HEK293 (cell line): ENCODE measurements around the gene SPATA7.

Source experiments
- CTCF ChIA-PET: fragments of 350-600 bp; formaldehyde crosslinking; extraction: SDS; loops from one replicate; lab custom pipeline; 2021; ENCODE audit warnings: antibody characterized with exemption; lab: Yijun Ruan, JAX
- POLR2A ChIA-PET: fragments of 300-600 bp; formaldehyde crosslinking; extraction: SDS; loops from one replicate; lab custom pipeline; 2020; ENCODE audit warnings: antibody characterized with exemption, inconsistent platforms; lab: Yijun Ruan, JAX
- H3K27ac ChIP-seq: fragments of 200-500 bp; sonication (Bioruptor generic); 2 replicates; pipeline ENCODE4 v1.5.1; 2014; ENCODE audit warnings: low read depth, low read length, control low read depth, inconsistent platforms; ENCODE audit errors: extremely low read depth
- H3K36me3 ChIP-seq, 2 experiments: fragments of 200-500 bp in 1 of 2; sonication (Bioruptor generic) in 1 of 2; 1 replicate in 1 of 2; 2 replicates in 1 of 2; pipeline ENCODE4 v1.5.1; 2014 to 2017; ENCODE audit warnings: inconsistent platforms in 2 of 2, low read length in 2 of 2; ENCODE audit not compliant: control insufficient read depth in 2 of 2, insufficient read depth in 1 of 2
- H3K4me1 ChIP-seq: fragments of 200-500 bp; sonication (Bioruptor generic); 2 replicates; pipeline ENCODE4 v1.5.1; 2014; ENCODE audit warnings: mild to moderate bottlenecking, low read length, inconsistent platforms; ENCODE audit not compliant: control insufficient read depth, insufficient read depth
- H3K4me3 ChIP-seq: 2 replicates; pipeline ENCODE4 v1.5.1; 2011; ENCODE audit warnings: low read depth, mild to moderate bottlenecking, control low read depth, low read length, moderate library complexity
- H3K9me3 ChIP-seq: fragments of 200-500 bp; sonication (Bioruptor generic); 2 replicates; pipeline ENCODE4 v1.5.1; 2014; ENCODE audit warnings: low read depth, low read length, inconsistent platforms; ENCODE audit not compliant: control insufficient read depth, insufficient read depth
- HOXC10 ChIP-seq: sonication (generic); formaldehyde crosslinking; IDR thresholded peaks from 2 replicates; pipeline ENCODE4 v1.8.1; 2023; ENCODE audit warnings: mild to moderate bottlenecking, missing genetic modification reagents
- MYNN ChIP-seq: fragments of 450-650 bp; formaldehyde crosslinking; IDR thresholded peaks from 2 replicates; pipeline ENCODE4 v1.5.1; 2016; ENCODE audit warnings: missing biosample characterization, missing genetic modification characterization, borderline replicate concordance
- OSR2 ChIP-seq: fragments of 450-650 bp; formaldehyde crosslinking; IDR thresholded peaks from 2 replicates; pipeline ENCODE4 v1.5.1; 2016; ENCODE audit warnings: missing biosample characterization, missing genetic modification characterization
- SP2 ChIP-seq: fragments of 450-650 bp; formaldehyde crosslinking; IDR thresholded peaks from 2 replicates; pipeline ENCODE4 v1.5.1; 2016; ENCODE audit warnings: missing biosample characterization, missing genetic modification characterization
- ZBTB11 ChIP-seq: fragments of 450-650 bp; formaldehyde crosslinking; conservative IDR thresholded peaks from 2 replicates; pipeline ENCODE4 v1.5.1; 2016; ENCODE audit warnings: low read depth, missing biosample characterization, missing genetic modification characterization
- ZBTB48 ChIP-seq: fragments of 450-650 bp; formaldehyde crosslinking; IDR thresholded peaks from 2 replicates; pipeline ENCODE4 v1.5.1; 2016; ENCODE audit warnings: missing biosample characterization, missing genetic modification characterization
- ZNF148 ChIP-seq: fragments of 450-650 bp; formaldehyde crosslinking; IDR thresholded peaks from 2 replicates; pipeline ENCODE4 v1.5.0; 2017; ENCODE audit warnings: missing biosample characterization, missing genetic modification characterization, borderline replicate concordance
- ZNF16 ChIP-seq: fragments of 450-650 bp; formaldehyde crosslinking; IDR thresholded peaks from 2 replicates; pipeline ENCODE4 v1.5.1; 2016; ENCODE audit warnings: low read depth, missing biosample characterization, missing genetic modification characterization
- ZNF223 ChIP-seq: fragments of 450-650 bp; formaldehyde crosslinking; IDR thresholded peaks from 2 replicates; pipeline ENCODE4 v1.5.1; 2016; ENCODE audit warnings: missing biosample characterization, missing genetic modification characterization
- ZNF239 ChIP-seq: fragments of 450-650 bp; formaldehyde crosslinking; IDR thresholded peaks from 2 replicates; pipeline ENCODE4 v1.5.1; 2016; ENCODE audit warnings: missing biosample characterization, missing genetic modification characterization
- ZNF350 ChIP-seq: fragments of 450-650 bp; formaldehyde crosslinking; IDR thresholded peaks from 2 replicates; pipeline ENCODE4 v1.5.0; 2017; ENCODE audit warnings: missing biosample characterization, mild to moderate bottlenecking, missing genetic modification characterization
- ZNF510 ChIP-seq: fragments of 450-650 bp; formaldehyde crosslinking; IDR thresholded peaks from 2 replicates; pipeline ENCODE4 v1.5.1; 2018; ENCODE audit warnings: mild to moderate bottlenecking, missing genetic modification characterization, missing biosample characterization; ENCODE audit not compliant: insufficient replicate concordance
- ZNF529 ChIP-seq: fragments of 450-650 bp; formaldehyde crosslinking; IDR thresholded peaks from 2 replicates; pipeline ENCODE4 v1.5.1; 2017; ENCODE audit warnings: missing genetic modification characterization, missing biosample characterization; ENCODE audit not compliant: insufficient replicate concordance
- ZNF558 ChIP-seq: fragments of 450-650 bp; formaldehyde crosslinking; IDR thresholded peaks from 2 replicates; pipeline ENCODE4 v1.5.1; 2016; ENCODE audit warnings: missing biosample characterization, missing genetic modification characterization
- ZNF626 ChIP-seq: fragments of 450-650 bp; sonication (Bioruptor Pico); formaldehyde crosslinking; IDR thresholded peaks from 2 replicates; pipeline ENCODE4 v1.5.1; 2018; ENCODE audit warnings: missing biosample characterization, missing genetic modification characterization, inconsistent platforms
- ZNF645 ChIP-seq: fragments of 450-650 bp; formaldehyde crosslinking; IDR thresholded peaks from 2 replicates; pipeline ENCODE4; 2016; ENCODE audit warnings: missing biosample characterization, missing genetic modification characterization
- ZSCAN23 ChIP-seq: fragments of 450-650 bp; formaldehyde crosslinking; IDR thresholded peaks from 2 replicates; pipeline ENCODE4 v1.5.1; 2016; ENCODE audit warnings: missing biosample characterization, missing genetic modification characterization
- TF ChIP-seq, protein P1 (sequence below): fragments of 450-650 bp; formaldehyde crosslinking; IDR thresholded peaks from 2 replicates; pipeline ENCODE4 v1.5.1; 2017; ENCODE audit warnings: missing biosample characterization, missing genetic modification characterization
- TF ChIP-seq, protein P2 (sequence below): fragments of 450-650 bp; formaldehyde crosslinking; IDR thresholded peaks from 2 replicates; pipeline ENCODE4 v1.5.1; 2016; ENCODE audit warnings: missing biosample characterization, missing genetic modification characterization
- TF ChIP-seq, protein P3 (sequence below): fragments of 450-650 bp; formaldehyde crosslinking; IDR thresholded peaks from 2 replicates; pipeline ENCODE4 v1.5.1; 2017; ENCODE audit warnings: missing biosample characterization, missing genetic modification characterization

Gene SPATA7

DNA sequence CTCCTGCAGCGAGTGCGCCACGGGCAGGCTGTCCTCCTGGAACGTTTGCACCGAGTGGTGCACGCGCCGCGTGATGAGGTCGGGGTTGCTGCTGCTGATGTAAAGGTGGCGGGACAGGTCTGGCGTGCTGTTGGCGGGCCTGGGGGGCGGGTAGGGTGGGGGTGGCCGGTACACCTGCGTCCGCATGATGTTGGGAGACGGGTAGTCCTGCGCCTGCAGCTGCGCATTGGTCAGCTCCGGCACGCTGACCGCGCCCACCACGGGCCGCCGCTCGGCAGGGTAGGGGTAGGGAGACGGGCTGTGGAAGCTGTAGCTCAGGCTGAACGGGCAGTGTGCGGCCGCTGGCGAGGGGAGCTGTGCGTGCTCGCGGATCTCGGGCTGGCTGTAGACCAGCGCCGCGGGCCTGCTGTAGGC is 94.1 kb downstream of the SPATA7 start:
- CTCF ChIA-PET, result no interaction called here
- TF ChIP-seq ZNF558 (tag by site-specific recombination) (no peak), ZNF626 (tag by site-specific recombination) (no peak), HOXC10 (CRISPR knock-in tag) (no peak), ZBTB11 (tag by site-specific recombination) (no peak), ZNF529 (tag by site-specific recombination) (no peak), ZNF510 (no peak)

DNA sequence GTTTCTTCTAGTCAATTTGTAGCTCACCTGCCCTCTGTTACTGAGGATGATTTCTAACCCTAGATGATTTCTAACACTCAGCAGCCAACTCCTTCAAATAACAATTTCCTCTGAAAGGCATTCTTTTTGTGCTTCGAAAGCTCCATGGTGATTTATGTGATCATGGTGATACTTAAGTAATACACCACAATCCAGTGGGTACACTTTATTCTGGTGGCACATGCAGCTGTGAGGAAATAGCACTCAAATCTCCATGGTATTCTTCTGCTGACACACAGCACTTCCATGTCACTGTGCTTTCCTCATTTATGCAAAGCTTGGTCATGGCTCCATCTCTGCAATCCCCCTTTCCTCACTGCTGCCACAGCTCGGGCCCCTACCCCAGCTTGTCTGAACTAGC is 95.6 kb downstream of the SPATA7 start:
- Histone ChIP-seq H3K36me3 (peaks cover 4 to 20% of the 10 kb centered on the region in 2 experiments; a peak in 2 of 3 replicates), H3K9me3 (no peaks in the 10 kb centered on the region), H3K4me3 (no peak overlapping the region), H3K27ac (no peak overlapping the region), H3K4me1 (no peaks in the 10 kb centered on the region)
- POLR2A ChIA-PET, result no interaction called here
- TF ChIP-seq ZNF239, result no peak
- TF ChIP-seq ZNF148 (tag by site-specific recombination), result no peak
- no peak for TF ChIP-seq ZBTB48 (tag by site-specific recombination)
- no peak for TF ChIP-seq OSR2 (tag by site-specific recombination)
- TF ChIP-seq ZNF16 (tag by site-specific recombination), result no peak
- TF ChIP-seq, protein P1, sequence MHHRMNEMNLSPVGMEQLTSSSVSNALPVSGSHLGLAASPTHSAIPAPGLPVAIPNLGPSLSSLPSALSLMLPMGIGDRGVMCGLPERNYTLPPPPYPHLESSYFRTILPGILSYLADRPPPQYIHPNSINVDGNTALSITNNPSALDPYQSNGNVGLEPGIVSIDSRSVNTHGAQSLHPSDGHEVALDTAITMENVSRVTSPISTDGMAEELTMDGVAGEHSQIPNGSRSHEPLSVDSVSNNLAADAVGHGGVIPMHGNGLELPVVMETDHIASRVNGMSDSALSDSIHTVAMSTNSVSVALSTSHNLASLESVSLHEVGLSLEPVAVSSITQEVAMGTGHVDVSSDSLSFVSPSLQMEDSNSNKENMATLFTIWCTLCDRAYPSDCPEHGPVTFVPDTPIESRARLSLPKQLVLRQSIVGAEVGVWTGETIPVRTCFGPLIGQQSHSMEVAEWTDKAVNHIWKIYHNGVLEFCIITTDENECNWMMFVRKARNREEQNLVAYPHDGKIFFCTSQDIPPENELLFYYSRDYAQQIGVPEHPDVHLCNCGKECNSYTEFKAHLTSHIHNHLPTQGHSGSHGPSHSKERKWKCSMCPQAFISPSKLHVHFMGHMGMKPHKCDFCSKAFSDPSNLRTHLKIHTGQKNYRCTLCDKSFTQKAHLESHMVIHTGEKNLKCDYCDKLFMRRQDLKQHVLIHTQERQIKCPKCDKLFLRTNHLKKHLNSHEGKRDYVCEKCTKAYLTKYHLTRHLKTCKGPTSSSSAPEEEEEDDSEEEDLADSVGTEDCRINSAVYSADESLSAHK (tag by site-specific recombination), result no peak
- no peak for TF ChIP-seq ZSCAN23
- TF ChIP-seq SP2 (tag by site-specific recombination), result no peak
- no peak for TF ChIP-seq MYNN (tag by site-specific recombination)
- TF ChIP-seq ZNF223 (tag by site-specific recombination), result no peak
- no peak for TF ChIP-seq ZNF350 (tag by site-specific recombination)
- TF ChIP-seq ZNF645 (tag by site-specific recombination), result no peak
- TF ChIP-seq, protein P2, sequence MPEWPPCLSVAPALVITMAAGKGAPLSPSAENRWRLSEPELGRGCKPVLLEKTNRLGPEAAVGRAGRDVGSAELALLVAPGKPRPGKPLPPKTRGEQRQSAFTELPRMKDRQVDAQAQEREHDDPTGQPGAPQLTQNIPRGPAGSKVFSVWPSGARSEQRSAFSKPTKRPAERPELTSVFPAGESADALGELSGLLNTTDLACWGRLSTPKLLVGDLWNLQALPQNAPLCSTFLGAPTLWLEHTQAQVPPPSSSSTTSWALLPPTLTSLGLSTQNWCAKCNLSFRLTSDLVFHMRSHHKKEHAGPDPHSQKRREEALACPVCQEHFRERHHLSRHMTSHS (tag by site-specific recombination), result no peak
- TF ChIP-seq, protein P3, sequence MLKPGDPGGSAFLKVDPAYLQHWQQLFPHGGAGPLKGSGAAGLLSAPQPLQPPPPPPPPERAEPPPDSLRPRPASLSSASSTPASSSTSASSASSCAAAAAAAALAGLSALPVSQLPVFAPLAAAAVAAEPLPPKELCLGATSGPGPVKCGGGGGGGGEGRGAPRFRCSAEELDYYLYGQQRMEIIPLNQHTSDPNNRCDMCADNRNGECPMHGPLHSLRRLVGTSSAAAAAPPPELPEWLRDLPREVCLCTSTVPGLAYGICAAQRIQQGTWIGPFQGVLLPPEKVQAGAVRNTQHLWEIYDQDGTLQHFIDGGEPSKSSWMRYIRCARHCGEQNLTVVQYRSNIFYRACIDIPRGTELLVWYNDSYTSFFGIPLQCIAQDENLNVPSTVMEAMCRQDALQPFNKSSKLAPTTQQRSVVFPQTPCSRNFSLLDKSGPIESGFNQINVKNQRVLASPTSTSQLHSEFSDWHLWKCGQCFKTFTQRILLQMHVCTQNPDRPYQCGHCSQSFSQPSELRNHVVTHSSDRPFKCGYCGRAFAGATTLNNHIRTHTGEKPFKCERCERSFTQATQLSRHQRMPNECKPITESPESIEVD (tag by site-specific recombination), result no peak
- TF ChIP-seq, all 188 proteins: peak for 0
- CTCF ChIA-PET, result no interaction called here

More for the DNA sequence above, 94.1 kb downstream of the SPATA7 start:
- H3K4me1 ChIP-seq, result no peaks in the 10 kb centered on the region
- H3K27ac ChIP-seq, result no peak overlapping the region
- no peak overlapping the region for H3K4me3 ChIP-seq
- peaks cover 1 to 20% of the 10 kb centered on the region in 2 experiments; a peak in 2 of 3 replicates for H3K36me3 ChIP-seq
- H3K9me3 ChIP-seq, result no peaks in the 10 kb centered on the region
- POLR2A ChIA-PET, result no interaction called here
